Stimulated activated CD4-positive, alpha-beta T cell treated with anti-CD3 and anti-CD28 coated beads, Interleukin-2, amount 100 ng/mL, for 4 hours (primary cell): ENCODE results near the gene MCF2L2.

Experiments
- DNase-seq: peaks from one replicate; pipeline ENCODE4 v3.0.0-alpha.2; 2020; ENCODE audit warnings: low read depth

Gene MCF2L2

DNA sequence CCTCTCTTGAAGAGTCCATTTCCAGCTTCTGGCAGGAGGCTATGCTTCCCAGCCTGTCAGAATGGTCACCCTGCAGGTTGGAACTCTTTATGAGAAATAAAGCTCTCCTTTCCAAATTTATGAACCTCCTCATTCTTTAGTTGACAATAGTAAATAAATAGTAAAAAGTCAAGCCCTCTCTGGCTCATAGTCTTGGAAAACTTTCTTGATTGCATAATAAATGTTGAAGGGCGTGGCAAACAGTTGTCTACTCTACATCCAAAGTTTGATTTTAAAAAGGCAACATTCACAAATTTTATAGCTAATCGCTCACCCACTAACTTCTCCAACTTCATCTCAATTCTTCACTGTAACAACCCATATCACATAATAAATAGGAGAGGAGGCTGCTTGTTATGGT lies 58.8 kb downstream of the MCF2L2 start:
- no peak for DNase-seq

DNA sequence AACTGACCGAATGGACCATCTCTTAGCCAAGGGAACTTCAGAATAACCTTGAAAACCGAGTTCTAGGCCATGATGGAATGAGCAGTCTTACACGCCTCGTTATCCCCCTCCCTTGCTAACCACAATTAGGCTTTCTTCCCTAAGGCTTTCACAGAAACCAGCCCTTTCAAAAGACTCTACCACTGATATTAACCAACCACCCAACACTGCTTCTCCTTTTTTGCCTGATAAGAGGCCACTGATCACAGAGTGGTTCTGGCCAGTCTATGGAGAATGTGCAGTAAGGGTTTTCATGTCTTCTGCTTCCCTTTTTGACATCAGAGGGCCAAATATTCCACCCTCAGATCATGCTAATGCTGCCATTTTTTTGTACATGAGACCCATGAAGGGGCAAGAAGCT lies 59.3 kb downstream of the MCF2L2 start:
- no peak for DNase-seq

DNA sequence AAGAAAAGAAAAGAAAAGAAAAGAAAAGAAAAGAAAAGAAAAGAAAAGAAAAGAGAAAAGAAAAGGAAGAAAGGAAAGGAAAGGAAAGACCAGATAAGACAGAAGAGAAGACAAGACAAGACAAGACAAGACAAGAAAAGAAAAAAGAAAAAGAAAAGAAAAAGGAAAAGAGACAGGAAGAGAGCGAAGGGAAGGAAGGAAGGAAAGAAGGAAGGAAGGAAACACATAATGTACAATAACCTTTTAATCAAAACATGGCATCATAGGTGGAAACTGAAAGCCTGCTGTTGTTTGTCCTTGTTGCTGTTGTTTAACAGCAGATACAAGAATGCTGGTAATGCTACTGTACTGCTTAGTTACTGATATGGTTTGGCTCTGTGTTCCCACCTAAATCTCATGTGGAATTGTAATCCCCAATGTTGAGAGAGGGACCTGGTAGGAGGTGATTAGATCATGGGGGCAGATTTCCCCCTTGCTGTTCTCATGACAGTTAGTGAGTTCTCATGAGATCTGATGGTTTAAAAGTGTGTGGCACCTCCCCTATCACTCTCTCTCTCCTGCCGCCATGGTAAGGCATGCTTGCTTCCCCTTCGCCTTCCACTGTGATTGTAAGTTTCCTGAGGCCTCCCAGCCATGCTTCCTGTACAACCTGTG lies 67.3 kb downstream of the MCF2L2 start:
- DNase-seq: no peak

DNA sequence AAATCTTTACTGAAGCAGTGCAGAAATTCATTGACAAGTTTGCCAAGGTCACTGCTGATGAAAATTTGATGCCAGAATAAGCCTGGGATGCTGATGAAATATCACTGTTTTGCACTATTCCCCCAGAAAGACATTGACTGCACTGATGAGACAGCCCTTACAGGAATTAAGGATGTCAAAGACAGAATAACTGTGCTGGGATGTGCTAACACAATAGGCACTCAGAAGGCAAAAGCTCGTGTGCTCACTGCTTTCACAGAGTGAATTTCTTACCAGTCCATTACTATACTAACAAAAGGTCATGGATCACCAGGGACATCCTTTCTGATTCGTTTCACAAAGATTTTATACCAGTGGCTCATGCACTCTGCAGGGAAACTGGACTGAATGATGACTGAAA lies 69.4 kb downstream of the MCF2L2 start:
- DNase-seq: no peak

DNA sequence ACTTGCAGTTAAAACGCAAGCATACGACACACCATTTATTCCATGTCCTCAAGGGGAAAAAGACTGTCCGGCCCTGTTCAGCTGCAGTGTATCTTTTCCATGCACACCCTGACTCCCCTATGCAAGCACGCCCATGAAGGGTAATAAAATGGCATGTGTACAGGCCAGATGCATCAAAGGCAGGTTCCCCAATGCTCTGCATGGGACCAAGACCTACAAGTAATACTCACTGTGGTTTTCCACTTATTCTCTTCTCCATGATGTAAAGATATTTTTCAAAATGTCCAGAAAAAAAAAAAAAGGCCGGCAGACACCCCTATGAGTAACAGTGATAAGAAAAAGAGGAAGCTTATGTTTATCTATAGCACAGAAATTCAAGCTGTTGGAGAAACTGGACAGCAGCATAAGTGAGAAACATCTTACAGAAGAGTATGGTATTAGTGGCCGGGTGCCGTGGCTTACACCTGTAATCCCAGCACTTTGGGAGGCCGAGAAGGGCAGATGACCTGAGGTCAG lies 70.8 kb downstream of the MCF2L2 start:
- no peak for DNase-seq

DNA sequence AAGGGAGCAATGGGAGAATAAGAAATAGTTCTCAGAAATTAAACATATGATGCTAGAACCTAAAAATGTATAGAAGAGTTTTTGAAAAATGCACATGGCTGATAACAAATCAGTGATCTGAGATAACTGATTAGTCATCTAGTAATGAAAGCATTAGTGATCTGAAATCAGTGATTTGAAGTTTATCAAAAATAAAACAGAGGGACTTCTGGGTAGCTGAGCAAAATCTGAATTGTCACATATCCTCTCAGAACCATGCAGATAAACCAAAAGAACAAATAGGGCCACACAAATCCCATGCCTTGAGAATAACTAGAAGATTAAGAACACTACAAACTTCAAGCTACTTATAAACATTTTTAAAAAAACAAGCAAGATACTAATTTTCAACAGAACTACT lies 71.5 kb downstream of the MCF2L2 start:
- no peak for DNase-seq

DNA sequence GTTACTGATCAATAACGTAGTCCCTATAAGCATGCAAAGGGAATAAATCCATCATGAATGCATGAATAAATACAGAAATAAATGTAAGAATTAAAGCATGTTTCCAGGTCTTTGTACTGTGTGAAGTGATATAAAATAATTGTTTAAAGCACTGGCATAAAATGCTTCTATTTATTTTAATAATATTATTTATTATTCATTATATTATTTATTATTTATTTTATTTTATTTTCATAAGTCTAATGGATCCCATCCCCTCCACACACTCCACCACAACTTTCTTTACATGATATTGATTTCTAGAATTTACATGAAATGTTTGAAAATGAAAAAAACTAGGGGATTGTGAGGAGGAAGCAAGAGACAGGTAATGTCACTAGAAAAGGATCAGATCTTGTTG lies 73.5 kb downstream of the MCF2L2 start:
- no peak for DNase-seq

DNA sequence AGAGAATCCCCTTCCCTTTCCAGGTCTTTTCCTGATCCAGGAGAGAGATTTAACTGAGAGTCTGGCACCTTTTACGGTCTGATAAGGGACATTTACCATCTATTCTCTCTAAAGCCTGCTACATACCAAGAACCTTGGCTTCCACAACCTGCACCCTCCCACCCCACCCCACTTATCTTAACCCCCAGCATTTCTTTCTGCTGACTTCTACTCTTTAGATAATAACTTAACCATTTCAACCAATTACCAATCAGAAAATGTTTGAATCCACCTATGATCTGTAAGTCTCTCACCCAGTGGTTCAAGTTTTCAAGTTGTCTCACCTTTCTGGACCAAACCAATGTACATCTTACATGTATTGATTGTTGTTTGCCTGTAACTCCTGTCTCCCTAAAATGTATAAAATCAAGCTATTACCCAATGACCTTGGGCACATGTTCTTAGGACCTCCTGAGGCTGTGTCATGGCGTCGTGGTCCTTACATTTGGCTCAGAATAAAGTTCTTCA lies 74.0 kb downstream of the MCF2L2 start:
- no peak for DNase-seq

DNA sequence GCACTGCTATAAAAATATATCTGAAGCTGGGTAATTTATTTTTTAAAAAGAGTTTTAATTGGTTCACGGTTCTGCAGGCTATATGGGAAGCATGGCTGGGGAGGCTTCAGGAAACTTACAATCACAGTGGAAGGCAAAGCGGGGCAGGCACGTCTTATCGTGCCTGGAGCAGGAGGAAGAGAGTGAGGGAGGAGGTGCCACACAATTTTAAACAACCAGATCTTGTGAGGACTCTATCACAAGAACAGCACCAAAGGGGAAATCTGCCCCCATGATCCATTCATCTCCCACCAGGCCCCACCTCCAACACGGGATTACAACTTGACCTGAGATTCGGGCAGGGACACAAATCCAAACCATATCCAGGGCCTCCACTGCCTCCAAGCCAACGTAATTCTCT lies 75.0 kb downstream of the MCF2L2 start:
- DNase-seq: no peak

DNA sequence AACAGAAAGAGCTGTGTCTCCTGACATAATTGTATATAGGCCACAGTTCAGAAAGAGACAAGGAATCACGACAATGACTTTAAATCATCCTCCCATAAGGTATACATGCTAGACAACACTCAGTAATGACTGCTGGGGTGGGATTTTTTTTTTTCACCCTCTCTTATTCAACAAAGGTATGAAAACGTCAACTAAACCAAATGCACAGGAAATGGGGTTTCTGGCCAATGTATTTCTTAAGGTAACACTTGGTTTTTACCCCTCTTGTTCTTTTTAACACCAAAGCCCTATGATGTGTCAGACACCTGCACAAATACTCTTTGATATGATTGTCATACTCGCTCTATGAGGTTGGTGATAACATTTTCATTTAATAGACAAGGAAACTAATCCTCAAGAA lies 78.3 kb downstream of the MCF2L2 start:
- DNase-seq: no peak

DNA sequence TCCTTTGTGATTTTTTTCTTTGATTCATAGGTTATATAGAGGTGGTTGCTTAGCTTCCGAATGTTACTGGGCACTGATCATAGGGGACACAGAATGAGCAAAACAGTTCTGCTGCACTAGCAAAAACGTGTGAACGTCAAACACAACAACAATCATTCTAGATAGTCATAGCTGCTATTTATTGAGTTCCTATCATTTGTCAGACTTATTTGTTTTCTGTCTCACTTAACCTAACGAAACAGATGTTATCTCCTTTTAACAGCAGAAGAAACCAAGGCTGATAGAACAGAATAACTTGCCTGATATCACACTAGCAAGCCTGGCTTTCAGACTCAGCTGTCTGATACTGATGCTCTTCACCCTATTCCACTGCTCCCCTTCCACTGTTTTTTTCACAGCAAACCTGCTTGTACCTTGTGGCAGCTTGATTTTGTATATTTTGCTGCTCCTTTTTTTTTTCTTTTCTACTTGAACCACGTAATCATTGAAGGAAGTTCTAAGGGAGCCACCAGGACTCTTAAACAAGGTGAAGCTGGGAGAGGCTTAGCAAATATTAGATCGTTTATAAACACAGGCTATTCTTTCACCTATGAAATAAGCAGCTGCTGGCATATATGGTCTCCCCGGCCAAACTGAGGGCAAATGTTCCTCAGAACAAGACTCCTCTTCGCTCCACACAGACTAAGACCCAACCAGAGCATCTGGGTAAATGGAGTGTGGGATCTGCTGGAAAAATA lies 78.8 kb downstream of the MCF2L2 start:
- DNase-seq: no peak

DNA sequence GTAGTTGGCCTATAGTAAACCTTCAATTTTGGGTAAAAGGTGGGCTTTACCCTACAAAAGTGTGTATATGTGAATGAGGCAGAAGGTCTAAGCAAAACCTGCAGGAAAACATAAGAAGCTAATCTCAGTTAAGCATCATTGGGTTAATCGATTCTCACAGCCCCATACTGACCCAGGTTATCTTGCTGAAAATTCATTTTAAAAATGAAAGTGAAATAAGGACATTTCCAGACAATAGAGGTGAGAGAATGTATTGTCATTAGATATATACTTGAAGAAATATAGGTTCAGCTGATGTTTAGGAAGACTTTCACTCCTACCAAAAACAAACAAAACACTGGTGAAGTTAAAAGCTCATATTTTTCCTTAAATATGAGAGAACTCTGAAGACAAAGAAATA lies 85.6 kb downstream of the MCF2L2 start:
- DNase-seq: no peak

DNA sequence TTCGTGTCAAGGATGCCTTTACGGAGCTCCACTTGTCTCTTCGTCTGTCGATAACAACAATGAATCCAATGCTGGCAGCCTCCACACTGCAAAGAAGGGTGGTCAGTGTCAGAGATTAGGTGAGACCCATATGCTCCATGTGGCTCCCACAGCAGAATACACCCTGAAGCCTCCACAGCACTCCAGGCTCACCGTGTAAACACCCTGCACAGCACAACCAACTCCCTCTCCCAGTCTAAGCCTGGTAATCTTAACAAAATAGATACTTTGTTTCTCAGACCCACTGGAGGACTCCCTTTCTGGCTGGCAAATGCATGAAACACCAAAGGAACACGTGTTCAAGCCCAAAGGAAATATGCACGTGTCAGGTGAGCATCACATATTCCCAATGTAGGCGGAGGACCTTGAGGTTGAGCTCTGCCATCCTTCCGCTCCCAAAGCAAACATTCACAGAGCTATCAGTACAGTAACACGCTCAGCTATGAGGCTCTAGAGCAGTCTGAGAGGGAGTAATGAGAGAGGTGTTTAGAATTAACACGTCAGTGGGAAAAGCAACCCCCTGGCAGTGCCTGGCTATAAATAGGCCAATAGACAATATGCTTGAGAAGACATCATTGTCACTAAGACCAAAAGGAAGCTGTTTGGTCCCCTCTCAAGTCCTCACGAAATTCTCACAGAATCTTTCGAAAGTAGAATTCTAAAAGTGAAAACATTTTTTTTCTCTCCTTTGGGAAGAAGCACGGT lies 86.7 kb downstream of the MCF2L2 start:
- no peak for DNase-seq

DNA sequence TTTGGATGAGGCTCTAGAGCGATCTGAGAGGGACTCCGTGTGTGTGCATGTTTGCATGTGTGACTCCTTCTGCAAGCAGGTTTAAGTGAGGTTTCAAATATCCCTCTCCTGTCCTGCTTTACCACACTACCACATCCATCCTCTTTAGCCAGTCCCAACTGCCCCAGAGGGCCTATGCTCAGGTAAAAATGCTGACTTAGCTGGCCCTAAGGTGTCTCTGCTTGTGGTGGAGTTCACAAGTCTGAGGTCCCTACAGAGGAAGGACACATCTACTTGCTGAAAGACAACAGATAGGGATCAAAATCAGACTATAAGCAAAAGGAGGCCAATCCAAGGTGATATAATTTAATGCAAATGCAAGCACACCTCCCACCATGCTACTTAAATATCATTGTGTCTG lies 88.2 kb downstream of the MCF2L2 start:
- no peak for DNase-seq

DNA sequence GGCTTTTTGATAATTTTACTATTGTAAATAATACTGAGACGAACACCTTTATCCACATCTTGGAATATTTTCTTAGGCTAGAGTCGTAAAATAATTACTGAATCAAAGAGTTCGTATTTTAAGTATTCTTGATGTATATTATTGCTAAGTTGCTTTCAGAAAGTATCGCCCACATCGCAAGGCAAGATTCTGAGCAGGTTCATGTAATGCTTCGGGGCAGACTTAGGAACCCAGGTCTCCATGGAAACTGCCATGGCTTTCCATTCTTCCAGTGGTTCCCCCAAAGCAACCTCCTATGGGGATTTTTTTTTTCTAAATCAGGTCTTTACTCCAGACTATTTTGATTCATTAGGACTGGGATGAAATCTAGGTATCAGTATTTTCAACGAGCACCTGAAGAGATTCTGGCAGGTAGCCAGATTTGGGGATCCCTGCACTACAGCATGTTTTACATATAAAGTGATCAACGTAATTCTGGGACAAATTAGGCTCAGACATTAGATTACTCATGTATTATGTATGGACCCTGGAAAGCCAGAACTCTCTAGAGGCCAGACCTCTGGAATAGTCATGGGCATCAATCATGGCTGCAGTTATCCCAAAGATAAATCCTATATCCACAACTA lies 88.8 kb downstream of the MCF2L2 start:
- DNase-seq: no peak

DNA sequence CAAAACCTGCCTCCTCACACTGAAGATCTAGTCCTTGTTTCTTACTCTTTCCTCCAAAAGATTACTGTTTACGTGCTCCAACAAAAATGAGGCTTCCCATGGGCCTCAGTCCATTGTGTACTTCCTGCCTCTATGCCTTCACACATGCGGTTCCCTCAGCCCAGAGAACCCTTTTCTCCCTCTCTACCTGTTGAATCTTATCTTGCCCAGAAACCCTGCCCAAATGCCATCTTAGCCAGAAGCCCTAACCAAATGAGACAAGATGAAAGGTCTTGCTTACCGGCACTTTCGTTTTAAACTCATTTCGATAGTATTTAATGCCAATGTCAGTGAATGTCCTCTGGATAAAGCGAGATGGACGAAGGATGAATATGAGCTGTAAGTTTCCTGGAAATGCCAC lies 89.9 kb downstream of the MCF2L2 start:
- DNase-seq: no peak

DNA sequence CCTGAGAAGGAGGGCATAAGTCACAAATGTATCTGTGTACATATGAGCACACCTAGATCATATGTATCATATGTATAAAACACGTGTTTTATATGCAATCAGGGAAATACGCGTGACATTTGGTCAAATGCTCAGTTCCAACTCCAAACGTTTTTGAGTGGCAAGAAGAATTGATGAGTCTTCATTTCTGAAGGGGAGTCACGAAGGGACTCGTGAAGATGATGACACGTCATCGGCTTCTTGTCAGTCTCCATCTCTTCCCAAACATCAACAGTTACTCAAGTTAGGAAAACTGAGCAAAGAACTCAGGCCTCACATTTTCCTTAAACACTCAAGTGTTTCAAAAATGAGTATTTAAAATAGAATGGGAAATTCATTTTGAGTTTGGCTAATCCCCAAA lies 95.9 kb downstream of the MCF2L2 start:
- DNase-seq: no peak

DNA sequence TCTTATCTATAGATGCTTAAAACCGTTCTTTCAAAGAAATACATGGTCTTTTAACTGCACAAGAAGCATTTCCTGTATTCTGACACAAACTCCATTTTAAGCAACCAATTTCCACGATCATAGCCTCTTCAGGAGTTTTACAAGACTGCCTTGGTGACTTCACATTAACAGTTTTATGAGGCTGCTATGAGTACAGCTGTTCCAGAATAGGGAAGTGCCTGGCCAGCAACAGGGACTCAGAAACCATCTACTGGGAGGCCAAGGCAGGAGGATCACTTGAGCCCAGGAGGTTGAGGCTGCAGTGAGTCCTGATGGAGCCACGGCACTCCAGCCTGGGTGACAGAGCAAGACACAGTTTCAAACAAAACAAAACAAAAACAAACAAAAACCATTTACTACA lies 96.9 kb downstream of the MCF2L2 start:
- DNase-seq: no peak

DNA sequence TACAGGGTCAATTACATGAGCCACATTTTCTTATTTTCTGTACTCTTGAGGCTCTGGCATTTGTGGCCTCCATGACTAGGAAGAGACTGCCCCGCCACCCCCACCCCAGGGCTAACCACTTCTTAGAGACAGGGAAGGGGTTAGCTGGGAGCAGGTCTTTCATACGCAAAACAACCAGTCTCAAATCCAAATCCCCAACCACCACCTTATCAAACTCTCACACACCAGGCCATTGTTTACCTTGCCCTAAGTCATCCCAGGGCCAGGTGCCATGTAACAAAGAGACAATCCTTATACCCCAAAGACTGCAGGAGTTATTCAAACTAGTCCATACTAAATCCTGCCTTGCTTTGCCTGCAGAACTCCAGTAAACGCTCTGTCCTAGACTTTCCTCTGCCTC lies 97.5 kb downstream of the MCF2L2 start:
- no peak for DNase-seq

DNA sequence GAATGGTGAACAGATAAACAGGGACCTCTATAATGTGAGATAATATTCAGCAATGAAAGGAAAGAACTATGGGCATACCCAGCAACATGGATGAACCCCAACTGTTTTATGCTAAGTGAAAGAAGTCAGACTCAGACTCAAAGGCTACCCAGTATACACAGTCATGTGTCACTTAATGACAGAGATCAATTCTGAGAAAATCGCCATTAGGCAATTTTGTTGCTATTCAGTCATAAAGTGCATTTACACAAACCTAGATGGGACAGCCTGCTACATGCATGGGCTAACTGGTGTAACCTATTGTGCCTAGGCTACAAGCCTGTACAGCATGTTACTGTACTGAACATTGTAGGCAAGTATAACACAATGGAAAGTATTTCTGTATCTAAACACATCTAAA lies 98.9 kb downstream of the MCF2L2 start:
- DNase-seq: no peak

DNA sequence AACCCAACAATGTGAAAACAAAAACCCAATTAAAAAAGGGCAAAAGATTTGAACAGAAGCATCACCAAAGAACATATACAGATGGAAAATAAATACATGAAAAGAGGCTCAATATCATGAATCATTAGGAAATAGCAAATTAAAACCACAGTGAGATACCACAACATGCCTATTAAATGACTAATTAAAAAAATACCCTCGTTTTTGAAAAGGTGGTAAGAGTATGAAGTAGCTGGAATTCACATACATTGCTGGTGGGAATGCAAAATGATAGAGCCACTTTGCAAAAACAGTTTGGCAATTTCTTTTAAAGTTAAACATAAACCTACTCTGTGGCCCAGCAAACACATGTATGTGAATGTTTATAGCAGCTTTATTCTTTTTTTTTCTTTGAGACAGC lies 99.6 kb downstream of the MCF2L2 start:
- no peak for DNase-seq

DNA sequence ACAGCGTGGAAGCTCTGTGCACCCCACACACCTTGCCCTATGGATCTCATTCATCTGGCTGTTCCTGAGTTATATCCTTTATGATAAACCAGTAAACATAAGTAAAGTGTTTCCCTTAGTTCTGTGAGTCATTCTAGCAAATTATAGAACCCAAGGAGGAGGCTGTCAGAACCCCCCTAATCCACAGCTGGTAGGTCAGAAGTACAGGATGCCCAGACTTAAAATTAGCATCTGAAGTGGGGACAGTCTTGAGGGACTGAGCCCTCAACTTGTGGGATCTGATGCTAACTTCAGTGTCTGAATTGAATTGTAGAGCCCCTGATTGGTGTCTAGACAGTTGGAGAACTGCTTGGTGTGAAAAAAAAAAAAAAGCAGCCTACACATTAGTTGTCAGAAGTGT lies 100.3 kb downstream of the MCF2L2 start:
- no peak for DNase-seq

DNA sequence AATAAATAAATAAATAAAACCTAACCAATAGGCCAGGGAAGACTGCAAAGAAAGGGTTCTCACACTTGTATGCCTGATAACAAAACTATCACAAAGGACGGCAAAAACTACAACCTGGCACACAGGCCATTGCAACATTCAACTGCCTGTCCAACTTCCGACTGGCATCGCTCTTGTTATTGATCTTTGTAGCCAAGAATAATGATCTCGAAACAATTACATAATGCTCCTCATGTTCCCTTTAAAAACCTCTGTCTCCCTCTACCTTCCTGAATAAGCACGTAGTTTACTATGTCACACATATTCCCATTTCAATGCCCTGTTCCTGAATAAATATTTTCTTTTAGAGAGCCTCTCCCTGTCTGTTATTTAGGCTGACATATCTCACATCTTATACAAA lies 101.1 kb downstream of the MCF2L2 start:
- no peak for DNase-seq
